SKM-1 treated with dmso at 0.1 percent for 144 hours (cell line): ENCODE measurements around the gene CENPM.

ENCODE experiments used
- DNase-seq: peaks from one replicate; lab custom pipeline; 2025; ENCODE audit not compliant: unreplicated experiment; lab: John Stamatoyannopoulos, UW

The CENPM gene, protein sequence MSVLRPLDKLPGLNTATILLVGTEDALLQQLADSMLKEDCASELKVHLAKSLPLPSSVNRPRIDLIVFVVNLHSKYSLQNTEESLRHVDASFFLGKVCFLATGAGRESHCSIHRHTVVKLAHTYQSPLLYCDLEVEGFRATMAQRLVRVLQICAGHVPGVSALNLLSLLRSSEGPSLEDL

DNA sequence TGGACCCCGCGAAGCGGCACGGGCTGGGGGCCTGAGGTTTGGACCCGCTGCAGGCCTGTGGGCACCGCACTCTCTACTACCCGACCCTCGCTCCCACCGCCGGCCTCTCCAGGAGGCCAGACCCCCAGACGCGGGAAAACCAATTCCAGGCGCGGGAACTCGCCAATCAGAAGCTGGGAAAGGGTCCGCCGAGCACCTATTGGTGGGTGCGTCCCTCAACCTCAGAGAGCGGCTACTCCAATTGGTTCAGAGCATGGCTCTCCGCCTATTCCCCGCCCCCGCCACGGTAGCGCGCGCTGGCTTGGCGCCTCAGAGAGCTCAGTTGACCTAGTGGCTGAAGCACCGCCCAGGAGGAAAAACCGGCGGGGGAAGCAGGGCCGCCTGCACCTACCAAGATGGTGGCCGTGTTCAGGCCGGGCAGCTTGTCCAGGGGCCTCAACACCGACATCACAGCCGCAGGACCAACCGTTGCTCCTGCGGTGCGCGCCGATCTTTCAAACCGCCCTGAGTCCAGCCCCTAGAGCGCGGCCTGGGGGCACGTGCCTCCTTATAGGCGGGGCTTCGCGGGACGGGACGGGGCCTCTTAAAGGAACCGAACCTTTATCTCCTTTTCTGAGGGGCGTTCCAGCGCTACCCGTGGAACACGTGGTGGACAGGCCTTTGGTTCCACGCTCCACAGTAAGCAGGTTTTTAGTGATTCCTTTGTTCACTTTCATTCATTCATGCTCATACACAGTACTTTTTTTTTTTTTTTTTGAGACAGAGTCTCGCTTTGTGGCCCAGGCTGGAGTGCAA lies at the start of gene CENPM:
Gene CENPM (minus strand): TSS at position 524 of the 795 bp plus-strand sequence. CDS start 76 bp downstream, at position 448.
- peak; percentile 96 for DNase-seq

DNA sequence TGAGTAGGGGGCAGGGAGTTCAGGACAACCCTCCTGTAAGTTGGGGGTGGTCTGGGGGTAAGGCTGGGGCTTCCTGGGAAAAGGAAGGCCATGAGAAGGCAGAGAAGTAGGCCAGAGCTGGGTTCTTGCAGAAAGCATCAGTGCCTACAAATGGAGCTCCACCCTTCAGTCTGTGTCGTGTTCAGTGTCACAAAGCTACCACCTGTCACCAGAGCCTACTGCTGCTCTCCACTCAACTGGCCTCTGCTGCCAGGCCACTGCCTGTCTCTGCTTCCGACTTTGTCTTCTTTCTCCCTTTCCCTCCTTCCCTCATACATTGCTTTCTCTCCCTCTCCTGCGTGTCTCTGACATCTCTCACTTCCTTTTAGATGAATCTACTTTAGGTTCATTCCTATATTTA lies 48.3 kb upstream of the CENPM start:
- no peak for DNase-seq

DNA sequence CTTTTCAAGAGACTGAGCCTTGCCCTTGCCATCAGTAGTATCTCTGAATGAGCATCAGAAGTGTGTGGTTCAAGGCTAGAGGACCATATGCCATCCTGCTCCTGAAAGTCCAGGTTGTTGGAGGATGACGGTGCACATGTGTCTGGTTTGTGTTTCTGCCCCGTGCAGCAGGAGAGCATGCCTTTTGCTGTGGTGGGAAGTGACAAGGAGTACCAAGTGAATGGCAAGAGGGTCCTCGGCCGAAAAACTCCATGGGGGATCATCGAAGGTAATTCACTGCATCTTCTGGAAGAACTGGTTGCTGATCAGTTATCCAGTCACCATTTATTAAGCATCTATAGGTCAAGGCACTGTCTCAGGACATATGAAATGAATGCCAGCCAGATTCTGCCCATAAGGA lies 45.5 kb upstream of the CENPM start:
- no peak for DNase-seq

DNA sequence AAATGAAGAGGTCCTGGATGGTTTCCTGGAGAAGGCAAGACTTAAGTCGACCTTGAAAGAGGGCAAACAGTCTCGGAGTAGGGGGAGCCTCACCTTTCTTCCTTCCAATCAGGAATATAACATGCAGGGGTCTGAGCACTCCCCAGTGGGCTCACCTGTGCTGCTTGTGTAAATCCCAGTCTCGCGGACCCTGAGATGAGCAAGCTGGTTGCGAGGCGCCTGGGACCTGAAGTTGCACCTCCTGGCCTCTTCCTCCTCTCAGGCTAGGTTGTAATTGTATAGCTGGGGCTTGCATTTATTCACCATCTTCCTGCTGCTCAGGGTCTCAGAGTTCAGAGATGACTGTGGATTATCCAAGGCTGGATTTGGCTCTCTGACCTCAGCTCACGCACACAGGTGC lies 44.2 kb upstream of the CENPM start:
- DNase-seq = no peak

DNA sequence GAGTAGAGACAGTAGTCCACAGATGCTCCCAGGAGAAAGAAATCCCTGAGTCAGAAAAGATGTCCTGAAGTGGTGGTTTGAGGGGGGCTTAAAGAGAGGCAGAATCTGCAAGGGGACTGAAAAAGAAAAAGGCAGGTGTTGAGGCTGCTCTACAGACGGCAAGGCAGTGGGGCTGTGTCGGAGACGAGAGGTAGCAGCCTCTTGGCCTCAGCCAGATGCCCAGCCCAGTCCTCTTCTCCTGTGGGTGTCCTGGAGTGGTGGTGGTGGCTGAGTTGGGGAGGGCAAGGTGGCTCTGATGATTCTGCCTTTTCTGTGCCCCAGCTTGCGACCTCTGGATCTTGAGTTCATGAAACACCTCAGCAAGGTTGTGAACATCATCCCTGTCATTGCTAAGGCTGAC lies 42.3 kb upstream of the CENPM start:
- DNase-seq = no peak

DNA sequence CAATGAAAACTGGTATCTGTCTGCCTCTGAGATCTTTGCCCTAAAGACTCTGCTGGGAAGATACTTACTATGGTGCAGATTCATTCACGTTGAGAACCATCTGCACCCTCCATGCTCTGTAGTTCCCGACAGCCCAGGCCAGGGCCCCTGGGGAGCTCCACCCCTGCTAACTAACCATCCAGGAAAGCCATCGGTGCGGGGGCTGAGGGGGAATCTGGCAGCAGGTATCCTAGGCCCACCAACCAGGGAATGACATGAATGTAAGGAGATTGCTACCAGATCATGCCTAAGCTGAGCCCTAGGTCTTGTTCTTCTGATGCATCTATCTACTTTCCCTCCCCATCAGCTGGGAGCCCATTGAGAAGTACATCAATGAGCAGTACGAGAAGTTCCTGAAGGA lies 40.3 kb upstream of the CENPM start:
- no peak for DNase-seq

DNA sequence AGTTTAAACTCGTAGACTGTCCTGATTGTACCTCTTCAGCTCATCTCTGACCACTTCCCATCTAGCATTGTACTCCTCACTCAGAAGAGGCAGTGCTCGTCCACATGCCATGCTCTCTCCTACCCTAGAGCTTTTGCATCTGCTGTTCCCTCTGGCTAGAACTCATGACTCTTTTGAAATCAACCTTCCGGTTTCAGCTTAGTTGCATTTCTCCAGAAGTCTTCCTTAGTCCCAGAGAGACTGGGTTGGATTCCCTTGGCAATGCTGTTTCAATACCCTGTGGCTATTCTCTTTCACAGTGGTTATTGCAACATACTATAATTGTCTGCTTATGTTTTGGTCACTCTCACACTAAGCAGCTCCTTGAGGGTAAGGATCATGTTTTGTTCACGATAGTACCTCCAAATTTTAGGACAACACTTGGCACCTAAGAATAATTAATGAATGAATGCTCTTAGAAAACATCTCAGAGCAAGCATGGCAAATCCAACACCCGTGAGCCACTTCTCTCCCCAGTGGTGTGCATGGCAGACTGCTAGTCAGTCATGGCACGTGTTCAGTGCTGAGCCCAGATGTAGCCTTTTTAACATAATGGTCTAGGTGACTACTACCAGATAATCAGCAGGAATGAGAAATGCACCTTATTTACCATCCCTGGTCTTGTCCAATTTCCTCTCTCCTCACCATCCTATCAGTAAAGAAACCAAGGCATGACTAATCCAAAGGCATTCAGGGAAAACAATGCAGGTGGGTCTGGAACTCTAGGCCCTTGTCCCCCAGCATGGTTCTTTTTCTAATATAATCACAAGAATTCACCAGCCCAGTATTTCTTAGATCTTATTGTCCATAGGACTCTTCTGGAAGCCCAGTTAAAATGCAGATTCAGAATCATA lies 36.8 kb upstream of the CENPM start:
- peak; percentile 70 for DNase-seq

DNA sequence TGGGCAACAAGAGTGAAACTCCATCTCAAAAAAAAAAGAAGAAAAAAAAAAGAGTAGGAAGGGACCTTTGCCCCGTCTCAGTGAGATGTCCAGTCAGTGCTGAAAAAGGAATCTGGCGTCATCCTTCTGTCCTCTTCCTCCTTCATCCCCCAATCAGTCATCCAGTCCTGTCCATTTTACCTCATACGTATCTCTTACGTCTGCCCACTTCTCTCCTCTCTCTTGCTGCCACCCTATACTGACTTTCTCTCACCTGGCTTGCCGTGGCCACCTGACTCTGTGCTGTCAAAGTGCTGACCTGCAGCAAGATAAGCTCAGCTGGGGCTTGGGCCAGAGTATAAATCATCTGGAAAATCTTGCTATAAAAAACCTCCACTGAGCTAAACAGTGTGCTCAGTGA lies 35.9 kb upstream of the CENPM start:
- DNase-seq = no peak

DNA sequence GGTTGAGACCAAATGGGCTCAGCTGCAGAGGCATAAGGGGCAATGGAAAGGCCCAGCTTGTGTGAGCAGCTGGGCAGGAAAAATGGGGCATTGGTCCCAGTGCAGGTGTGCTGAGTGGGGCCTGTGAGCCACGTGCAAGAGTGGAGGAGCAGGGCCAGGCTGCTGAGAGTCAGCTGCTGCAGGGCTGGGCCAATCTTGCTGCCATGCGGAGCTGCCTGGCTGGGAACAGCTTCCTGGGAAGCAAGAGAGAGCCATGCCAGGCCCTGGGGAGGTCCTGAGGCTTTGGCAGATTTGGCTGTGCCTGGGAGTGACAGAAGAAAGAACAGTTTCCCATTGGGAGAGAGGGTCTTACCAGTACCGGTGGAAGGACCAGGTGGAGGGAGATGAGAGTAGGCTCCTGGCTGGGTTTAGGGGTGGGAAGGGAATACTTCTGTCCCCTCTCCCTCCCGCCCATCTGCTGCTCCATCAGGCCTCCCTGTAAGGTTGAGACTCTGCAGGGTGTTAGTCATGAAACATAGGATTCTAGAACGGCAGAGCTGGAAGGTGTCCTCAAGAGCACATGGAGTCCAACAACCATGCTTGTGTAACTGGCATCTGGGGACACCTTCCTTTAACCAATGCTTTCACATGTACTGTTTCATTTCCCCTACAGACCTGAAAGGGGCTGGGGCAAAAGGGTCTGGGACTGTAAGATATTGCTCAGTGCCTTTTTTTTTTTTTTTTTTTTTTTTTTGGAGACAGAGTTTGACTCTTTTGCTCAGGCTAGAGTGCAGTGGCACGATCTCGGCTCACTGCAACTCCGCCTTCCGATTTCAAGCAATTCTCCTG lies 32.7 kb upstream of the CENPM start:
- no peak for DNase-seq

DNA sequence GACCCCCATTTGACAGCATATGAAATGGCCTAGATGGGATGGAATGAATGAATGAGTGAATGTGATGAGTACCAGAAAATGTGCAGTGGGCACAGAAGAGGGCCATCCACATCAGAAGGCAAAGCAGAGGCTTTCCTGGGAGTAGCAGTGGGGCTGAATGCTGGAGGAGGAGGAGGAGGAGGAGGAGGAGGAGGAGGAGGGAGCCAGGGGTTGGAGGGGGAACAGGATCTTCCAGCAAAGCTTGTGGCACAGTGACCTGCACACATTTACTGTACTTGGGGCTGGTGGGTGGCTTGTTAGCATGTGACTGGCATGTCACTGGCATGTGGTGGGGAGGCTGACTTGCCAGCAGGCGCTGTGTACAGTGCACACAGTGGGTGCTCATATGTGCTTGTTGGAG lies 31.8 kb upstream of the CENPM start:
- no peak for DNase-seq

DNA sequence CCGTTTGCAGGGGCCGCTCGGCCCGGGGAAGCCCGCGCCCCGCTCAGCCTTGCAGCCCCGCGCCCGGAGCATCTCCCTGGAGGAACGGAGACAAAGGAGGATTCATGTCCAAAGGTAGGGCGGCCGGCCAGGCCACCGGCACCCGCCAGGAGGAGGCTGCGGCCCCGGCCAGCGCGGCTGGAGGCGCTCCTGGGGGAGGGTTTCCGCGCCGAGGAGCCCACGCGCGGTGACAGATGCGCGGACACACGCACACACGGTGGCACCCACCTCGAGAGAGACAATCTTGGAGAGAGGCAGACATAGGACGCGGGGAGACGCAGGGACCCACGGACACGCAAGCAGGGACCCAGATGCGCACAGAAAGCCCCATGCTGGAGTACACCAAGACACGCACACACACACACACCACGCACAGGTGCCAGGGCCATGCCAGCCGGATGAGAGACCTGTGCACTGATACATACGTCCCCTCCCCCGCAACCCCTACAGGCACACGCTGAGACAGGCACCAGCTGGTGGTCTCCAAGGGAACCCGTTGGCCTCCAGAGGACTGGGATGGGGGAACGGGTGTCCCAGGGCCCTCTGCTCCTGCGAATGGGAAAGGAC lies 30.1 kb upstream of the CENPM start:
- no peak for DNase-seq

DNA sequence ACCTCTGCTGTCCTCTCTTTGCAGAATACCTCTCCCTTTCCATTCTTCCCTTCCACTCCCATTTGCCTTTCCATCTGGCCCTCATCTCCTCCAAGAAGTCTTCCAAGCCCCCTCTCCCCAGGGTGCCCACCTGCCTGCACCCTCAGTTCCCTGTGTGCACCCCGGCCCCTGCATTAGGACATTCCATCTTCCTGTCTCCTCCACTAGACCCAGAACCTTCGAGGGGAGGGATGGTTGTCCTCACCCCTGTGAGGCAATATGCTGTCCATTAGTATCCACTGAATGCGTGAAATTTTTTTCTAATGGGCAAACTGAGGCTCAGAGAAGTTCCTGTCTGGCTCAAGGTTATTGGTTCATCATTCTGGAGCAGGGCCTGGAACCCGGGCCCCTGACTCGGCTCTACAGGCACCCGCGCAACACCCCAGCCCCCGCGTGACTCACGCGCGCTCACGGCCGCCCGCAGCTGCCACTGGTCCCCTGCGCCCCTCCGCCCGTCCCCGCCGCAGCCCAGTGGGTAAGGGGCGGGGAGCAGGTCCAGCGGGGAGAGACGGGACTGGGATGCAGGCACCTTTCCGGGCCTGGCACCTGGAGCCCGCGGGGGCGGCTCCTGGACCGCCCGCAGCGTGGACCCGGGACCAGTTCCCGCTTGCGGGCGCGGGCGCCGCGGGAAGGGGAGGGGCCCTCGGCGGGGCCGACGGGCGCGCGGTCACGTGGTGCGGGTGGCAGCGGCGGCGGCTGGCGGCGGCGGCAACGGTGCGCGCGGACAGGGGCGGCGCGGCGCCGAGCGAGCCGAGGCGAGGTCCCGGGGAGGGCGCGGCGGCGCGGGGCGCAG lies 29.3 kb upstream of the CENPM start:
- no peak for DNase-seq

DNA sequence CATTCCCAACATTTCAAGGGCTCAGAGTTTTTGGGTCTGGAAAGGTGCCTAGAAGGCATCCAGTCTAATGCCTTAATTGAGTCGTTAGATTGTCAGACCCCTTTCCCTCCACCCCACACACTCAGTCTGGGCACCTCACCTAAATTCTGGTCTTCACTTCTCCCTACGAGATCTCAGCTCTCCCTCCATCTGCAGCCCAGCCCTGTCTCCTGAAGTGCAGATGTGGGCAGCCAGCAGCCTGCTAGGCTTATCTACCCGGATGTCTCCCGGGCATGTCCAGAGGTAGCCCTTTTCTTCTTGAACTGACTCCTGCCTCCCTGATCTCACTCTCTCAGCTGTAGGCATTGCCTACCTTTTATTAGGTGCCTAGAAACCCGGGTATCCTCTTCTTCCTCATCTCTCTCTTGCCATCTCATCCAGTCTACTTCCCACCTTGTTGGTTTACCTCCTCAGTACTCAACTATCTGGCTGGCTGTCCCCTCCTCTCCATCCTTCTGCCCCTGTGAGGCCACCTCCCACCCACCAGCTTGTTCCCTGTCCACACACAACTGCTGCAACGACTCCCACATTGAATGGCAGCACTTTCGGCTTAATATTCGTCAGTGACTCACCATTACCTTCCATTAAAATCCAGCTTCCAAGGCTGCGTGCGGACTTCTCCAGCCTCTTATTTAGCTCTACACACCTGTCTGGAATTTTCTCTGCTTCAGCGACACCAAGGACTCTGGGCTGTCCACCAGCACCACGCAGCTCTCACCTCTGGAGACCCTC lies 28.5 kb upstream of the CENPM start:
- no peak for DNase-seq

DNA sequence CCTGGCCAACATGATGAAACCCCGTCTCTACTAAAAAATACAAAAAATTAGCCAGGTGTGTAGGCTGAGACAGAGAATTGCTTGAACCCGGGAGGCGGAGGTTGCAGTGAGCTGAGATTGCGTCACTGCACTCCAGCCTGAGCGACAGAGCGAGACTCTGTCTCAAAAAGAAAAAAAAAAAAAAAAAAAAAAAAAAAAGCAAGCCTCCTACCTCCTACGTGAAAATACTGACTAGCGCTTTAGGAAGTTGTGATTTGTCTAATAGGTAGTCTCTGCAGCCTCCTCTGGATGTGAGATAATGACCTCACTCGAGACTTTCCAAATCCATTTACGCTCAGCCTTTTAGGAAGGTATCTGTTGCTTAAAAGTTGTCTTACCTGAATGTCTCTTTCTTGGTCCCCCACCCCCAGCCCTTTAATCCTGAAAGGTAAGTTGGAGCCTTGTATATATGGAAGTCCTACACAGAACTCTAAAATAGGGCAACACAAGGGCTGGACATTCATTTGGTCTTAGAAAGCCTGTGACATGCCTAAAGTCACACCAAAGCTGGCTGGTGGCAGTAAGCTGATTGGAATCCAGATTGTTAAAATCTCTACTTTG lies 27.8 kb upstream of the CENPM start:
- DNase-seq = no peak

DNA sequence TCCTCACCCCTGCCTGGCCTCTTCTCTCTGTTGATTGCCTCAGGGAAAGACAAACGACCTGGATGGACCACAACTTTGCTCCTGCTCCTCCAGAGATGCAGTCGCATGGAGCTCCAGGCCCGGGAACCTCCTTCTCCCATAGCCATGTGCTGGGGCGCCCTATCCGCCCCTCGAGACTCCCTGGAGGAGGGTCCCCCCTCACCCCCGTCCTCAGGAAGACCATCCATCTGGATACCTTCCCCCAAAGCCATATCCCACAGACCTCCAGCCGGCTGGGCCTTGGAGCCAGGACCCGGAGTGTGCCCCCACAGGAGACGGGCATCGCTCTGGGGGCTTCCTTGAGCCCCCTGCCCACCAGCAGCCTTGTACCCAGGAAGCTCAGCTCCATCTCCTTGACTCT lies 24.5 kb upstream of the CENPM start:
- no peak for DNase-seq

DNA sequence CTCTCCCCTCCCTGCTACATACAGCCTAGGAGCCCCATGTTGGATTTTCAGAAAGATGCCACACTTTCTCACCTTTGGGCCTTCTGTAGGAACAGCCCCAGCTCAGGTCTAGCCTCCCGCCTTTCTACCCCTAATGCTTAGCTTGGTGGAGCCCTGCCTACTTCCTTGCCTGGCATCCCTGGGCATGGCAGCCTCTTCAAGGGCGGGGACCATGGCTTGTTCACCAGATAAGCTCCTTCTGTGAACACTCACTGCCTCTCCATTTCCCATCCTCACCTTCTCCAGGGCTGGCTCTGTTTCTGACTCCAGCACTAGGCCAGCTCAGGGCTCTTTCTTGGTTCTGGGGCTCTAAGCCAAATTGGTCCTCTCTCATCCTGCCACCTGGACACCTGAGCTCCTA lies 23.6 kb upstream of the CENPM start:
- DNase-seq = no peak

DNA sequence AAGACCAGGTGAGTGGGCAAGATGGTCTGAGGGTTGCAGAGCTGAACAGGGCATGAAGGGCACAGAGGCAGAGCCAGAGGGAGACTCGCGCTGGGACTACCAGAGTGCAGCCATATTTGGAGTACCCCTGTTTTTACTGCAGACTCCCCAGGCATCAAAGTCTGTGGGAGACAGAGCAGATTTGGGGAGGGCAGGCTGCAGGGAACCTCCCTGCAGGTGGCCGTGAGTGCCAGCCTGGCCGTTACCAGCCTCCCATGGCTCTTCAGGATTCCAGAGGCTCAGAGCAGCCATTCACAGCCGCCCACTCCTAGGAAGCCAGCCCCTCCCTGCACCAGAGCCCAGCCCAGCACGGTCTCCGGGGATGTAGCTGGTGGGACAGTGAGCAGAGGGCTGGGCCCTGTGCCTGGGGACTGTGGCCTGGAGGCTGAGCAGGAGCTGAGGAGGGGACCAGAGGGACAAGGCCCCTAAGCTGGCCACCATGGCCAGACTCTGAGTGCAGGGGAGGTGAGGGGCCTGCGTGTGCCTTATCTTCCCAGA lies 22.2 kb upstream of the CENPM start, which contains the start of gene SEPTIN3:
Gene SEPTIN3 (plus strand): TSS at position 334 of the 537 bp plus-strand sequence. CDS start 2,050 bp downstream, outside the sequence.
- no peak for DNase-seq

DNA sequence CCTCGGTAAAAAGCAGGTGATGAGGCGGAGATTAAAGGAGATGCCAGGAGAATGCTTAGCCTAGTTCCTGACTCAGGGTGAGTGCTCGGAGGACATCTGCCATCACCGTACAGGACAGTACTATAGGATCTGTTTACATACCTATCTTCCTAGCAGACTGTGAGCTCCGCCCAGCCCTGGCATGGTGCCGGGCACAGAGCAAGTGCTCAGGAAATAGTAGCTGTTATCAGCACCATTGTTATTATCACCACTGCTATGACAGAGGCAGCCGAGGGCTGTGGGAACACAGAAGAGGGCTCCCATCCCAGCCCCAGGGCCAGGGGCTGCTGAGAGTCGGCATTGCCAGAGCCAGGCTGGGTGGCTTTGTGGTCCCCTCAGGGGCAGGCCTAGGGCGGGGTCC lies 21.6 kb upstream of the CENPM start:
- DNase-seq = no peak
